GM18870 (cell line): Measurements from ENCODE around the gene P2RX3.
"Not testable (repeated sequence)": the region's sequence is repeated elsewhere in the genome, so short reads cannot be mapped to it uniquely, and the experiment has no call there.

Experiments
- ATAC-seq: cut with Tn5 transposase; IDR thresholded peaks from one replicate; pipeline ENCODE4 v1.9.1; 2021; ENCODE audit warnings: moderate library complexity; ENCODE audit not compliant: unreplicated experiment

The P2RX3 gene

DNA sequence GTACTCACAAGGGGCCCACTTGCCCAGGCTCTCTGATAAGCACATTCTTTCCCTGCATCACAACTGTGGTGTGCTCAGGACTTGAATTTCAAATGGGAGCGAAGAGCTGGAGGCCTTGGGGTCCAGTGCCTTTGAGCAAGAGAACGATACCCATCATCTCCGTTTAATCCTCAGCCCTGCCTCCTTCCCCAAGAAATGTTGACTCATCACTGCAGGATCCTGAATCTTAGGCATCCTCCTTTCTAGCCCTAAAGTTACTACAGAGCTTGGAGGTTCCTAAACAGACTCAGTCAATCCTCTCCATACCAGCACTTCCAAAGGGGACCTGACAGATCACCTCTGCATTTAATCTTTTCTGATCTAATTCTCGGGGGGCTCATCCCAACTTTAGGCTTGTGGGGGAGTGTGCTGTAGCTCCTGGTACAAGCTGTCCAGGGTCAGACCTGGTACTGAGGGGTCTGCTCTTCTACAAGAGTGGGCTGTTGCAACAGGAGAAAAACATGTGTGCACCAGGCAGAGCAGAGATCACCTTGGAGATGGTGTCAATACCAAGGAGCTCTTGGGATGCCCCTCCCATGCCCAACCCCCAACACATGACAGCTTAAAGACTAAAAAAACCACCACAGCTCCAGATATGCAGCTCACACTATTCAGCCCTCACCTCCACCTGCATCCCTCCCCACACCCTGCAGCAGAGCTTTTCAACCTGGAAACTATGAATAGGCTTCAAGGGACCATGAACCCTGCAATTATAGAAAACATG lies 56.2 kb downstream of the P2RX3 start:
- ATAC-seq = no peak

DNA sequence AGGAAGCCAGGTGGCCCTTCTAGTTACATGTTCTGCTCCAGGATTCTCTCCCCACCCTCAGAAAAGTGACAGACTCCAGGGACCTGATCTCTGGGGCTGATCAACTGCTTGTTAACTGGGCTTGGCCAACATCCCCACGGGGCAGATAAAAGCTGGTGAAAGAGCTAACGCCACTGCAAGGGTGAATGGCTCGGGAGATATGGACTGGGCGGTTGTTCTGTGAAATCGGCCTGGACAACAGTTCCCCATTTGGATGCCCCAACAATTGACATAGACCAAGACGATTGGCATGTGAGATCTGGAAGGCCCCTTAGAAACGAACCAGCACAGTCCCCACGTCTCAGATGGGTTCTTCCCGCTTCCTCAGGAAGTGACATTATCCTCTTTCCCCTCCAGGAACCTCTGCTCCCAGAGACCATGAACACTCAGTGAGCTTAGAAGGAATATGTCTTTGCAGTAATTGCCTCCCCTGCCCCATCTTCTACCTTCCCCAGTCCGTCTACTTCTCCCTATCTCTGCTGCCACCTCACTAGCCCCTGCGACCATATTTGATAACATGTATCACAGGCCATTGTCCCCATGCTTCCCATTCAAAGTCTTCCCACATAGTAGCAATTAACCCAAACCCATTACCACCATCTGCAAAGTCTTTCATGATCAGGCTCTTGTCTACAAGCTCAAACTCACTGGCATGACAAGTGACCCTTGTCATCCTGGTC lies 57.9 kb downstream of the P2RX3 start:
- no peak for ATAC-seq

GRCh38 chr11:57396744-57397143 lies 58.6 kb downstream of the P2RX3 start:
- no peak for ATAC-seq

- no peak for ATAC-seq
Observed at GRCh38 chr11:57397394-57397990, 59.3 kb downstream of the P2RX3 start.

DNA sequence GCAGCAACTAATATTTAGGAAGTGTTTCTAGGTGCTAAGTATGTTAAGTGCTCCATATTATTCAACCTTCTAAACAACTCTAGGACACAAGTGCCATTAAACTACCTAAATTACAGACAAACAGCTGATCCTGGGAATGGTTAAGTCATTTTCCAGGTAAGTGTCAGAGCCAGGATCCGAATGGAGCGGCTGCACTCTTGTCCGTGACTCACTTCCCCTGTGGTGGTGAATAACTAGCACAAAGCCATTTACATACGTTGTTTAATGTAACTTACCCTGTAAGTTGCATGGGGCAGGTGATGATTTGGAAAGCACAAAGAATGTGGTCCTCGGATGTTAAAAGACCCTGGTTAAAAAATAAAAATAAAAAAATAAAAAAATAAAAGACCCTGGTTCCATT lies 61.1 kb downstream of the P2RX3 start:
- no peak for ATAC-seq

DNA sequence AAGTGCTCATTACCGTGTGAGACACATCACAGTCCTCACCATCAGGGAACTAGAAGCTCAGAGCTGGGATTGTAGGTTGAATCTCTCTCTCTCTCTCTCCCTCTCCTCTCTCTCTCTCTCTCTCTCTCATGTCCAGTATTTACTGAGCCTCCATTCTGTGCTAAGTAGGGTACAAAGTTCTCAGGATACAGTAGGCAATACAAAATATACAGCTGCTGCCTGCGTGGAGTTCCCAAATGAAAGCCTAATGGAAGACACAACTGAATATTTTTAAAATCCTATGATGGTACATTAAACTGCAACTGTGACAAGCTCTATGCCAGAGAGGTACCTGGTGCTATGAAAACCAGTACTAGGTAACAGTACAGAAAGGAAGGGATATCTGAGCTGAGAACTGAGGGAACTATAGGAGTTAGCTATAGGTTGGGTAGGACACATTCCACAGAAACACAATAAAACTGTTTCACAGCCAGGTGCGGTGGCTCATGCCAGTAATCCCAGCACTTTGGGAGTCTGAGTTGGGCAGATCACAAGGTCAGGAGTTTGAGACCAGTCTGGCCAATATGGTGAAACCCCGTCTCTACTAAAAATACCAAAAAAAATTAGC lies 61.9 kb downstream of the P2RX3 start:
- ATAC-seq = no peak

DNA sequence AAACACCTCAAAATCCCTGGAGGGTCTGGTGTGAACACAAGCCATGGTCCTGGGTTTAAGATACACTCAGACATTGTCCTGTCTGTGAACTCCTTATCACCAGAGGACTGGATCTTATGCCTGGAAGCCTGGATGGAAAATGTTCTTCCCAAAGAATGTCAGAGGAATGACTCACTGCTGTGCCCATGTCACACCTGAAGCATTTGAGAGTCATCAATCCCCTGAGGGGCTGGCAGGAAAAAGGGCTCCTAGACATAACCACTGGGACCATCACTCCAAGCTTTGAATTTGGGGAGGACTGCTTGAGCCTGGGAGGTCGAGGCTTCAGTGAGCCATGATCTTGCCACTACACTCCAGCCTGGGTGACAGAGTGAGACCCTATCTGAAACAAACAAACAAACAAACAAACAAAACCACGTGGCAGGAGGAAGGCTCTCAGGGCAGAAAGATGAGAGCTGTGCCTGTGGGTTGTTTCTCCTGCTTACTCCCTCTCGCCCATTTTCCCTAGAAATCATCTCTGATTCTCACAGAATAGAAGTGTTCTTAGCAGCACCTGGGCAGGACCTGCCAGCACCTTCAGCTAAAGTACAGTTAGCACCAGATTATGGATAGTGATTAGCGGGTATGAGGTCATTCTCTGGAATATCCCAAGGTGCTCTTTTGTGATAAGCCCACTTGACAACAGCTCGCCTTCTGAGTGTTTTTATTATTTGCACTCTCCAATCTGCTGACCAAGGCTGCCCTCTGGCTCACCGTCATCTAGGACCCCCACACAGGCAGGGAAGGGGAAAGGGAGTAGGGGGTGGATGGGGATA lies 64.2 kb downstream of the P2RX3 start:
- ATAC-seq = no peak

- ATAC-seq = not testable (repeated sequence)
Observed at GRCh38 chr11:57403003-57403801, 65.0 kb downstream of the P2RX3 start.

DNA sequence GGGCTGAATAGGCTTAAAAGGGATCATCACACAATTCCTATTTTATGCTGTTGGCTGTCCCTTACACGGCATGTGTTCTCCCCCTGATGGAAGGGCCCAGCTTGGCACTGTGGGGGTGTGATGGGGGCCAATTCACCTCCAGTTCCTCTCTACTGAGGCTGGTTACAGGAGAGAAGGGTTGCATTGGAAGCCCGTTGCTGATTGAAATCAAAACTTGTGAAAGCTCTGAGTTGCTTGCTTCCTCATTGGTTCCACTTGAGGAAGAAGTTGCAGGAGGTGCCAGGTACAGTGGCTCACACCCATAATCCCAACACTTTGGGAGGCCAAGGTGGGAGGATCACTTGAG lies 65.6 kb downstream of the P2RX3 start:
- no peak for ATAC-seq

GRCh38 chr11:57405271-57405860 lies 67.2 kb downstream of the P2RX3 start:
- ATAC-seq = no peak

DNA sequence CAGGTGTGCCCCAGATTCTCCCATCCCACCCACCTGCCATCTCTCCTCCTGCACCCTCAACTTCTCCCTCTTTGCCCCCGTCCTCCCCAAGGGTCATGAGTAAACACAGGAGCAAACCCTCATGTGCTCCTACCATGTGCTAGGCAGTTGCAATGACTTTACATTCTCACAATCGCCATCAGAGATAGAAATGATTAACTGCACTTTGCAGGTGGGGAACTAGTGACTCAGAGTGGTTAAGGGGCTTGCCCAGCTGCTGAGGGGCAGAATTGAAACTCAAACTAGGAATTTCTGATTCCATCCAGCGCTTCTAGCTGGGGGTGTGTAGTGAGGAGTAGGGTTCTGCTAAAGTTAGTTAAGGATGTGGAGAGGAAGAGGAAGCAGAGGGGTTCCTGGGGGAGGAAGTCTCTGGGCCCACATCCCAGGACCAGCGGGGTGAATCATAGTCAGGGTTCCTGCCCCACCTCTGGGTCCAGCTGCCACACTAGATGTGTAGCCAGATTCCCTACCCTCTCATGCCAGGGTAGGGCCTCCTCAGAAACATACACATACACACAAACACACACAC lies 68.3 kb downstream of the P2RX3 start:
- peak; percentile 88 for ATAC-seq

DNA sequence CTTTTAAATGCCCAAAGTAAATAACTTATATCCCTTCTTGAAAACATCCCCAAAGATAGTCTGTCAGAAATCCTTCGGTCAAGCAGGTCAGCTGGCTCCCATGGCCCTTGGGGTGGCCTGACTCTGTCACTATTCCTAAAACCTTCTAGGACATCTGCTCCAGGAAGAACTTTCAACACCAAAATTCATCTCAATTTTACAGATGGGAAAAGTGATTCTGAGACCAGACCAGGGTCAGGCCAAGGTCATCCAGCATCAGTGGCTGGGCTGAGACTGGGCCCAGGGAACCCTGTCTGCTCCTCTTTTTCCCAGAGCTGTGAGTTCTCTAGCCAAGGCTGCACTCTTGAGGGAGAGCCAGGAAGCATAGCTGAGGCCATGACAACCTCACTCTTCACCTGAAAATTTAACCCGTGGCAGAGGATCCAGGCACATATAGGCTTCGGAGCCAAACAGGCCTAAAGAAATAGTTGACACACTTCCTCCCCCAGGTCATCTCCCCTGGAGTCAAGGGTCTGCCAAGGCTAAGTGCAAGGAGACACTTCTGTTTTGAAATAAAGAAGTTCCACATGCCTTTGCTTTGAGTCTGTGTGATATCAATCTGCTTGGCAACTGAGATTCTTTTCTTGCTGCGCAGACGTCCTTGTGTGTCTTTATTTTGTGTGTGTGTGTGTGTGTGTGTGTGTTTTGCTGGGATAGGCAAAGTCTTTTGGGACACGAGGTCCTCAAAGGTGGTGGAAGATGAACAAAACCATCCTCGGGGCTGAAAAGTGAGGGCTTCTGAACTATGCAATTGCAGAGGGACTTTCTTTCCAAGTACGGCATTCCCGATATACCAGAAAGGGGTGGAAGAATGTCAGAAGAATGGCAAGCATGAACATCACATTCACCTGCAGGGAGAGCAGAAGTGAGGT lies 69.1 kb downstream of the P2RX3 start:
- ATAC-seq = no peak

GRCh38 chr11:57407941-57408475 lies 69.9 kb downstream of the P2RX3 start:
- no peak for ATAC-seq

DNA sequence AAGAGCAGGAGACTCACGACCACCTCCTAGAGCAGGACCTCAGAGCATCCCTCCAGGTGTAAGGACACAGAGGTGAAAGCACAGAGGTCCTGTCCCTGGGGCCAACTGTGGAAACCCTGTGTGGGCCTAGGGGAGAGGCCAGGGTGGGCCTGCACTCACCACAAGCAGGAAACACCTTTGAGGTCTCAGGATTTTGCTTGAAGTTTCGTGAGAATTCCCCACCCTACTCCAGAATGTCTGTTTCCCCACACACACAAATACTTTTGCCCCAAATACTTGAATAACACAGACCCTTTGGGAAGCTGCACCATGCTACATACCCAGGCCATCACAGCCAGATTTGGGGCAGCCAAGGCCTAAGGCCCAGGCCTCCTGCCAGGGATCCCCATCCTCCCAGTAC lies 70.6 kb downstream of the P2RX3 start:
- ATAC-seq = no peak

DNA sequence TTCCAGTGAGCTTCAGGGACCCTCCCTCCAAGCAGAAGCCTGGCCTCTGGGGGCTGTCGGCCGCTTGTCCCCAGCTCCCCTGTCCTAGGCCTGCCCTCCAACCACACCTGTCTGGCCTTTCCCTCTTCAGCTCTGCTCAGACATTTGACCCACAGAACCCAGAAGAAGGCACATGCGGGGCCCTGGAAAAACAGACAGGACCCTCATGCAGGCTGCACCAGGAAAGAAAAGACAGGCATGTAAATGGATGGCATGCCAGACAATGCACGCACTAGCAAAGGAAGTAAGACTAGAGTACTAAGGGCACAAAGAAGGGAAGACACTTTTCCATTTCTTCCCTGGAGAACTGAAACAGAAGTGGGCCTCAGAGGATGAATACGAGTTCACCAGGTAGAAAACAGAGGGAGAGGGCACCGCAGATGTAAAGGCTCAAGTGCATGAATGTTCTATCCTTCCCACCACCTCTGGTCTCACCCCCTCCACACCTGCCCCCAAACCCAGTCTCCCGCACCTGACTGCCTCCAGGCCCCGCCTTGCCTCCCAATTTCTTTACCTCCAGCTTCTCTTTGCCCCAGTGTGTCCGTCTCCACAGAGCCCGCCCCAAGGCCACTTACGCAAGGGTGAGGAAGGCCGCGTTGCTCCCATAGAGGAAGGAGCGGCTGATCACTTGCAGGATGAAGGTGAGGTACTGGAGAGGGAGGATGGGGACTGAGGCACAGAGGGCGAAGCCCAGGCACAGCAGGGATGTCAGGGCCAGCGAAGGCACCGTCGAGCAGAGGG lies 71.4 kb downstream of the P2RX3 start:
- no peak for ATAC-seq

GRCh38 chr11:57410287-57410686 lies 72.1 kb downstream of the P2RX3 start:
- ATAC-seq = no peak

- ATAC-seq = no peak
Observed at GRCh38 chr11:57413681-57414080, 75.5 kb downstream of the P2RX3 start.
